ENCODE measurements around the gene RFX3.

Gene RFX3

DNA sequence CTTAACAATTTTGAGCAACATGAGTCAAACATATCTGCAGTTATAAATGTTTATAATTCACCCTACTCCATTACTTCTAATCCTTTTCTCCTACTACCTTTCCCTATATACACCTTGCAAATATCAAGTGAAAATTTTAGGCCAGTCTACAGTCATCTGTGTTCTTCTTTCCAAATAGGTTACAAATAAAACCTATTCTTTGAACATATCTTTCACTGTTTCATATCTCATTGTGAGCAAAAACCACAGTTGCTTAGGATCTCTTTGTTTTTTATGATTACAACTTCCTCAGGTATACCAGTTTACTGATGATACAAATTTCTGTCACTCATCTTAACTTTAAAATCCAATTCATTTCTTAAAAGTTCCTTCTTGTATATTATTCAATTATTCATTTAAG, 34.4 kb downstream of the RFX3 start:
- TF ChIP-seq, protein P1, sequence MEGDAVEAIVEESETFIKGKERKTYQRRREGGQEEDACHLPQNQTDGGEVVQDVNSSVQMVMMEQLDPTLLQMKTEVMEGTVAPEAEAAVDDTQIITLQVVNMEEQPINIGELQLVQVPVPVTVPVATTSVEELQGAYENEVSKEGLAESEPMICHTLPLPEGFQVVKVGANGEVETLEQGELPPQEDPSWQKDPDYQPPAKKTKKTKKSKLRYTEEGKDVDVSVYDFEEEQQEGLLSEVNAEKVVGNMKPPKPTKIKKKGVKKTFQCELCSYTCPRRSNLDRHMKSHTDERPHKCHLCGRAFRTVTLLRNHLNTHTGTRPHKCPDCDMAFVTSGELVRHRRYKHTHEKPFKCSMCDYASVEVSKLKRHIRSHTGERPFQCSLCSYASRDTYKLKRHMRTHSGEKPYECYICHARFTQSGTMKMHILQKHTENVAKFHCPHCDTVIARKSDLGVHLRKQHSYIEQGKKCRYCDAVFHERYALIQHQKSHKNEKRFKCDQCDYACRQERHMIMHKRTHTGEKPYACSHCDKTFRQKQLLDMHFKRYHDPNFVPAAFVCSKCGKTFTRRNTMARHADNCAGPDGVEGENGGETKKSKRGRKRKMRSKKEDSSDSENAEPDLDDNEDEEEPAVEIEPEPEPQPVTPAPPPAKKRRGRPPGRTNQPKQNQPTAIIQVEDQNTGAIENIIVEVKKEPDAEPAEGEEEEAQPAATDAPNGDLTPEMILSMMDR (IDR thresholded peaks at IDR 0.05) = no peak

DNA sequence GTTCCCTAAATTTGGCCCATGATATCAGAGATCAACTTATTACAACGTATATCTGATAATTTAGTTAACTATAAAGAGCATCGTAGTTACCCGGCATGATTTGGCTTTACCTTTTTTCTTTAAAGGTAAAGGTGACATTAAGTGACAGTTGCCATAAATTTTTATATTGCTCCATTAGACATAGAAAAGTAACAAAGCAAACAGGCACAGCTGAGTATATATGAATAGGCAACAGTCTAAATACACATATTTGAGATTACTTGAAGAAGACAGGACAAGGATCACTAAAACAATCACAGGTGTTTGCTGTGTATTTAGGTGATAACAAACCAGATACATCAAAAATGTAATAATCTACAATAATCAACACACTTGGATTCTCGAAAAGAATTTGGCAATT, 34.8 kb downstream of the RFX3 start:
- TF ChIP-seq, protein P1 (IDR thresholded peaks at IDR 0.05) = no peak

DNA sequence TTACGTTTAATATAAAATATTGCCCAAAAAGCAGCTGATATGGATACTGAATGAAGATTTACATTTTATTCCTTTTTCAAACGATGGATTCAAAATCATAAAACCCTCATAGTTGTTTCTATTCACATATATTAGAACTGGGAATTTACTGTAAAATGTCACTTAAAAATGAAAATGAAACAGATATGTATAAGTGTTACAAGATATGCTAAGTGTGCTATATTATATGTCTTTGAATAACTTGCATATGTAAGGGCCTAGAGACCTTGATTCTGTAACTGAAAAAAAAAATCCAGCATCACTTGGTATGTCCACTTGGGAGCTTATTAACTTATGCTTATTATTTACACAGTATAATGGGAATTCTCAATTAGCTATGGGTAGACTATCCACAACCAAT, 43.2 kb downstream of the RFX3 start:
- TF ChIP-seq, protein P1 (IDR thresholded peaks at IDR 0.05) = no peak

DNA sequence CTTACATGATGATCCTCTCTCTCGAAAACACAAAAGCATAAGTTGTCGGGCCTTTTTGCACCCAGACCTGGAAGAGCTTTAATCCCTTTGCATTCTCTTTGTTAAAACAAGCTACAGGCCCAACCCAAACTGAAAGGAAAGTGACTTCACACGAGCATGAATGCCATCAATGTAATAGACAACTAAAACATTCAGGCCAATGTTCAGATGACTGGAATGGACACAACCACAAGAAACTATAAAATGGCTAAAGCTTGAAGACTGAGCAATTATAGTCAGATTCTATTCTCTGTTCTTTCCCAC, 45.5 kb downstream of the RFX3 start:
- TF ChIP-seq, protein P1 (IDR thresholded peaks at IDR 0.05) = no peak

DNA sequence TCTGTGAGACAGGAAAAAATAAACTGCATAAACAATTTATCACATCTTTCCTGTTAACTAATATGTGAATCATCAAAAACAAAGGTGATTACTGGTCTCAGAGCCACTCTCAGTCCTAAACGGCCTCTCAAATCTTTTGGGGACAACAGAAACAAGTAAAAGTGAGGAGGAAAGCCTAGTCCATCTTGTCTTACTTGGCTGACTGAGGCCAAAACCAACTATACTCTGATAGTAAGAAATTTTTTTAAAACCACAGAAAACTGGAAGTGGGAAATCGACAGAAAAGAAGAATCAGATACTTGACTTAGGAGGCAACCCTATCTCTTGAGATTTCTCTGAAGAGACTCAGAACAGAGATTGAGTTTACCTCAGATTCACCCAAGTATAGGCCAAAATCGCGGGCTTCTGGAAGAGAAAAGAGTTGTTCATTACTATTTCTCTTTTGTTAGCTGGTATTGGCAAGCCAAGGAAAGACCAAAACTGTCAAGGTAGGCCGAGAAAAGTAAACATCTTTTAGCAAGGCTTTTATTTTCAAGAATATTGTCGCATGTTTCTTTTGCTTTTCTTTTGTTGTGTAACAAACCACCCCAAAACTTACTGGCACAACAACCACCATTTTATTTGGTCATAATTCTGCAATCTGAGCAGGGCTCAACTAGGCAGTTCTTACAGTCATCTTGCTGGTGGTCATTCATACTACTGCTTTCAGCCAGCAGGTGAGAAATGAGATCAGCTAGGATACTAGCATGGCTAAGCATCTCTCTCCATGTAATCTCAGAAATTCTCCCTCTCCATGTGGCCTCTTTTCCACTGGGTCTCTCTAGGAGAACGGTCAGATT, 46.1 kb downstream of the RFX3 start:
- TF ChIP-seq, protein P1 (IDR thresholded peaks at IDR 0.05) = no peak

DNA sequence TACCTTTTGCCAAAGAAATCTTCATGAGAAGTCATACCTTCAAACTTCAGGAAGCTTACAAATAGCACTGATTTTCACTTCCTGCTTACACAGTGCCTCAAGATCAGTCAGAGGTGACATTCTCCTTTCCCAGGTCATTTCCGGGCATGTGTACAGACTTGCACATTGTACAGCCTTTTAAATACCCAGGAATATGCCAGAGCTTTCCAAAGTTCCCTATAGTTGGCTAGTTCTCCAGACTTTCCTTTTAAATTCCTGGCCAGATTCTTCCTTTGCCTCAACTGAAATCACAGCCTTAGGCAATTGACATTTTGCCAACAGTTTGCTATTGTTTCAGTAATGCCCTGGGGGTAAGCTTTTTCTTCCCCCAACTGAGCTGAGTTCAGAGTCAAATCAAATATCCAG, 47.2 kb downstream of the RFX3 start:
- TF ChIP-seq, protein P1 (IDR thresholded peaks at IDR 0.05) = no peak

DNA sequence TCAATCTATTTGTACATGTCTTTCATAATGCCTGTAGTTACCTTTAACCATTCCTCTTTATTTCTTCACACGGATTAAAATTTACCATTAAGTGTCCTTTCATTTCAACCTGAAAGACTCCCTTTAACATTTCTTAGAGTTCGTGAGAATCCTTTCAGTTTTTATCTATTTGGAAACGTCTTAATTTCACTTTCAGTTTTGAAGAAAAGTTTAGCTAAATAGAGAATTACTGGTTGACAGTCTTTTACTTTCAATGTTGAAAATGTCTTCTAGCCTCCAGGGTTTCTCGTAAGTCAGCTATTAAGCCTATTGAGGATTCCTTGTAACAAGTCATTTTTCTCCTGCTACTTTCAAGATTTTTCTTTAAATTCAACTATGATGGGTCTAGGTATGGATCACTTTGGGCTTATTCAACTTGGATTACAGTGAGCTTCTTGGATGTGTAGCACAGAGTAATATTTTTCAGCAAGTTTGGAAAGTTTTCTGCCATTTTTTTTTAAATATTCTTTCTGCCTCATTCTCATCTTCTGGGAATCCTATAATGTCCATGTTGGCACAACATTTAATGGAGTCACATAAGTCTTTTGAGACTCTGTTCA, 48.5 kb downstream of the RFX3 start:
- TF ChIP-seq, protein P1 (IDR thresholded peaks at IDR 0.05) = no peak
